ENCODE measurements around the gene HMG20B. TPM values are rescaled to one million over a fixed set of nuclear protein-coding genes. Genes with fewer than 3 reads are reported as not detected.
"Not testable (repeated sequence)": the region's sequence is repeated elsewhere in the genome, so short reads cannot be mapped to it uniquely, and the experiment has no call there.

Gene HMG20B
- total RNA-seq, 1 donor from 2014 or later, result 51.4 TPM

DNA sequence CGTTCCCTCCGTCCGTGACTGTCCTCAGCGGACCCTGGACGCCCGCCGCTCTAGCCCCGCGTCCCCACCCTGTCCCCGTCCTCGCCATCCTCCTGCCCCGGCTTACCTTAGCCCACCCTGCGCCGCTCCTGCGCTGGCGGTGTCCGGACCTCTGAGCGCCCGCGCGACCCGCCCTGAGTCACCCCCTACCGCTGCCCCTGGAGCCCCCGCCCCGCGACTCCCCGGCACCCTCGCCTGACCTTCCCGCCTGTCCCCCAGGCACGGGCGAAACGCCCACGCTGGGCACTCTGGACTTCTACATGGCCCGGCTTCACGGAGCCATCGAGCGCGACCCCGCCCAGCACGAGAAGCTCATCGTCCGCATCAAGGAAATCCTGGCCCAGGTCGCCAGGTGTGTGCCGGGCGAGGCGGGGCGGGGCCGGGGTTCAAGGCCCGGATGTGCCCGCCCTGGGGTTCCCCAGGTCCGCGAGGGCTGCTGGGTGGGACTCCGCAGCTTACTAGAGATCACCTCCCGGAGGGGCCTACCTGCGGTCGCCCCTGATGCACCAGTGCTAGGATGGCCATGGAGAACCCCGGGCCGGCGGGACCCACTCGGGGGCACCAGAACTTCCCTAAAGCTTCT is 5.1 kb downstream of the HMG20B start:
- no peak overlapping the region for H3K27ac Mint-ChIP-seq
- no peaks in the 10 kb centered on the region for H3K9me3 Mint-ChIP-seq
- peak overlapping the region; percentile 80 for H3K4me2 ChIP-seq
- TF ChIP-seq EZH2 (IDR thresholded peaks at IDR 0.05) (peak; percentile 75), EZH2phosphoT487 (IDR thresholded peaks at IDR 0.05) (peak; percentile 68)
- TF ChIP-seq, protein P1, sequence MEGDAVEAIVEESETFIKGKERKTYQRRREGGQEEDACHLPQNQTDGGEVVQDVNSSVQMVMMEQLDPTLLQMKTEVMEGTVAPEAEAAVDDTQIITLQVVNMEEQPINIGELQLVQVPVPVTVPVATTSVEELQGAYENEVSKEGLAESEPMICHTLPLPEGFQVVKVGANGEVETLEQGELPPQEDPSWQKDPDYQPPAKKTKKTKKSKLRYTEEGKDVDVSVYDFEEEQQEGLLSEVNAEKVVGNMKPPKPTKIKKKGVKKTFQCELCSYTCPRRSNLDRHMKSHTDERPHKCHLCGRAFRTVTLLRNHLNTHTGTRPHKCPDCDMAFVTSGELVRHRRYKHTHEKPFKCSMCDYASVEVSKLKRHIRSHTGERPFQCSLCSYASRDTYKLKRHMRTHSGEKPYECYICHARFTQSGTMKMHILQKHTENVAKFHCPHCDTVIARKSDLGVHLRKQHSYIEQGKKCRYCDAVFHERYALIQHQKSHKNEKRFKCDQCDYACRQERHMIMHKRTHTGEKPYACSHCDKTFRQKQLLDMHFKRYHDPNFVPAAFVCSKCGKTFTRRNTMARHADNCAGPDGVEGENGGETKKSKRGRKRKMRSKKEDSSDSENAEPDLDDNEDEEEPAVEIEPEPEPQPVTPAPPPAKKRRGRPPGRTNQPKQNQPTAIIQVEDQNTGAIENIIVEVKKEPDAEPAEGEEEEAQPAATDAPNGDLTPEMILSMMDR (IDR thresholded peaks at IDR 0.05), result no peak
- no peaks in the 10 kb centered on the region for H3K36me3 ChIP-seq
- H3K4me3 Mint-ChIP-seq, result no peak overlapping the region
- H3K36me3 Mint-ChIP-seq, result peaks cover 7% of the 10 kb centered on the region
- peak; percentile 35 for DNase-seq (ENCODE audit: low spot score)
- H3K27me3 ChIP-seq, result peaks cover 74% of the 10 kb centered on the region
- H4K20me1 ChIP-seq (ENCODE audit: low read depth), result peaks cover 57% of the 10 kb centered on the region
- H3K4me1 Mint-ChIP-seq, result peaks cover 15% of the 10 kb centered on the region
- peaks cover 11% of the 10 kb centered on the region for H3K4me1 ChIP-seq
- no peaks in the 10 kb centered on the region for H3K9me3 ChIP-seq (ENCODE audit: low read depth)
- peaks cover 6% of the 10 kb centered on the region for H3K79me2 ChIP-seq (ENCODE audit: low read depth)
- H3K9ac ChIP-seq, result no peak overlapping the region
- H3K27ac ChIP-seq, result no peak overlapping the region
- H3K27me3 Mint-ChIP-seq (ENCODE audit: insufficient read depth, low read depth), result peaks cover 7% of the 10 kb centered on the region
- H2AFZ ChIP-seq (replicated peaks), result no peak overlapping the region
- peak overlapping the region; percentile 50 for H3K4me3 ChIP-seq
- peaks cover 36% of the 10 kb centered on the region for H3F3A ChIP-seq (ENCODE audit: low read depth)

DNA sequence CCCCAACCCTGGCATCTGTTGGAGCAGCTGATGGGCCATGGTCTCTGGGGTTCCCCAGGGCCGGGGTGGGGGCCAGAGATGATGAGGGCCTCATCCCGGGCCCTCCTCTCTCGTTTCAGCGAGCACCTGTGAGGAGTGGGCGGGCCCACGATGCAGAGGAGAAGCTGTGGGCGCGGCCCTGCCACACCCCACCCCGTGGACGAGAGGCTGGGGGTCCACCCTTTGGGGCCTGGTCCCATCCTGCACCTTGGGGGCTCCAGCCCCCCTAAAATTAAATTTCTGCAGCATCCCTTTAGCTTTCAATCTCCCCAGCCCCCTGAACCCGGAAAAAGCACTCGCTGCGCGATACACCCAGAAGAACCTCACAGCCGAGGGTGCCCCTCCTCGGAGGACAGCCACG is 5.6 kb downstream of the HMG20B start:
- H3K9me3 Mint-ChIP-seq, result no peaks in the 10 kb centered on the region
- H3K36me3 ChIP-seq, result no peaks in the 10 kb centered on the region
- H3K79me2 ChIP-seq (ENCODE audit: low read depth), result peaks cover under 1% of the 10 kb centered on the region
- H3K36me3 Mint-ChIP-seq, result peaks cover 7% of the 10 kb centered on the region
- DNase-seq (ENCODE audit: low spot score), result no peak
- peaks cover 11% of the 10 kb centered on the region for H3K4me1 ChIP-seq
- H3F3A ChIP-seq (ENCODE audit: low read depth), result peaks cover 36% of the 10 kb centered on the region
- H3K4me2 ChIP-seq, result no peak overlapping the region
- no peaks in the 10 kb centered on the region for H3K9me3 ChIP-seq (ENCODE audit: low read depth)
- peaks cover 79% of the 10 kb centered on the region for H3K27me3 ChIP-seq
- H3K27me3 Mint-ChIP-seq (ENCODE audit: insufficient read depth, low read depth), result peaks cover 9% of the 10 kb centered on the region
- no peak overlapping the region for H3K27ac Mint-ChIP-seq
- no peak overlapping the region for H3K27ac ChIP-seq
- H3K4me3 Mint-ChIP-seq, result no peak overlapping the region
- H2AFZ ChIP-seq (replicated peaks), result no peak overlapping the region
- H3K4me1 Mint-ChIP-seq, result peaks cover 15% of the 10 kb centered on the region
- no peak overlapping the region for H3K4me3 ChIP-seq
- peaks cover 52% of the 10 kb centered on the region for H4K20me1 ChIP-seq (ENCODE audit: low read depth)
- TF ChIP-seq, protein P1 (IDR thresholded peaks at IDR 0.05), result no peak
- TF ChIP-seq EZH2phosphoT487 (IDR thresholded peaks at IDR 0.05), result no peak
- TF ChIP-seq EZH2 (IDR thresholded peaks at IDR 0.05), result no peak
- H3K9ac ChIP-seq, result no peak overlapping the region

DNA sequence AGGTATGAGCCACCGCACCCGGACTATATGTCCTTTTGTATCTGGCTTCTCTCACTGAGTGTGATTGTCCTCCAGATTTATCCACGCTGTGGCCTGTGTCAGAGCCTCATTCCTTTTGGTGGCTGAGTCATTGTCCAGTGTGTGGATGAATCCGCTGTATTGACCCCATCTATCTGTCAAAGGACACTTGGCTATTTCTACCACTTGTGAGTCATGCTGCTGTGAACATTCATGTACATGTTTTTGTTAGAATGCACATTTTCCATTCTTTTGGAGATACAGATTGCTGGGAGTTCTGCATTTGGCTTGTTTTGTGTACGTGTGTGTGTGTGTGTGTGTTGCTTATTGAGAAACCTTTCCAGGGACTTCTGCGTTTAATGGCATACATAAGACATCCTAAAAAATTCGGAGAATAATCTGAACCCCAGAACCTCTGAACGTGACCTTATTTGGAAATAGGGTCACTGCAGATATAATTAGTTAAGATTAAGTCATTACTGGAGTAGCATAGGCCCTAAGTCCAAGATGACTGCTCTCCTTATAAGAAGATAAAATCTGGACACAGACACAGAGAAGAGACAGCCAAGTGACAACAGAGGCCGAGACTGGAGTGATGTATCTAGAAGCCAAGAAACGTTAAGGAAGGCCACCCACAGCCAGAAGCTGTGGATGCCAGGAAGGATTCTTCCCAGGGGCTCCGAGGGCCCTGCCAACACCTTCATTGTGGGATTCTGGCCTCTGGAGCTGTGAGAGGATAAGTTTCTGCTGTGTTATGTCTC is 7.6 kb downstream of the HMG20B start:
- Histone ChIP-seq H3K9me3 (ENCODE audit: low read depth) (no peaks in the 10 kb centered on the region), H3F3A (ENCODE audit: low read depth) (peaks cover 25% of the 10 kb centered on the region), H3K4me1 (peaks cover 11% of the 10 kb centered on the region), H3K4me2 (no peak overlapping the region), H3K9ac (no peak overlapping the region), H3K36me3 (no peaks in the 10 kb centered on the region), H2AFZ (replicated peaks) (no peak overlapping the region), H3K27ac (no peak overlapping the region), H4K20me1 (ENCODE audit: low read depth) (peaks cover 33% of the 10 kb centered on the region), H3K4me3 (no peak overlapping the region), H3K27me3 (peaks cover 91% of the 10 kb centered on the region), H3K79me2 (ENCODE audit: low read depth) (no peaks in the 10 kb centered on the region)
- TF ChIP-seq, protein P1 (IDR thresholded peaks at IDR 0.05), result no peak
- TF ChIP-seq EZH2phosphoT487 (IDR thresholded peaks at IDR 0.05), result no peak
- TF ChIP-seq EZH2 (IDR thresholded peaks at IDR 0.05), result no peak
- Mint-ChIP-seq H3K4me1 (peaks cover 8% of the 10 kb centered on the region), H3K27ac (no peak overlapping the region), H3K36me3 (peaks cover 2% of the 10 kb centered on the region), H3K9me3 (no peaks in the 10 kb centered on the region), H3K4me3 (peak overlapping the region; percentile 41), H3K27me3 (ENCODE audit: insufficient read depth, low read depth) (peaks cover 17% of the 10 kb centered on the region)
- no peak for DNase-seq (ENCODE audit: low spot score)

DNA sequence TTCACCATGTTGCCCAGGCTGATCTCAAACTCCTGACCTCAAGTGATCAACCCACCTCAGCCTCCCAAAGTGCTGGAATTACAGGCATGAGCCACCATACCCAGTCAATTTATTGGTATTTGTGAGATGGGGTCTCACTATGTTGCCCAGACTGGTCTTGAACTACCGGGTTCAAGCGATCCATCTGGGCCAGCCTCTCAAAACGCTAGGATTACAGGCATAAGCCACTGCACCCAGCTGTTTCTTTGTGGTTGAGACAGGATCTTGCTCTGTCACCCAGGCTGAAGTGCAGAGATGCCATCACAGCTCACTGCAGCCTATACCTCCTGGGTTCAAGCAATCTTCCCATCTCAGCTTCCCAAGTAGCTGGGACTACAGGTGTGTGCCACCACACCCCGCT is 9.0 kb downstream of the HMG20B start:
- H2AFZ ChIP-seq (replicated peaks); H3K4me2 ChIP-seq; H3K4me3 Mint-ChIP-seq; H3K79me2 ChIP-seq (ENCODE audit: low read depth); H3K27ac Mint-ChIP-seq; DNase-seq (ENCODE audit: low spot score); H3K4me1 ChIP-seq; H3K9me3 Mint-ChIP-seq; H3K9me3 ChIP-seq (ENCODE audit: low read depth); H3K4me1 Mint-ChIP-seq; H3K4me3 ChIP-seq; H3K36me3 Mint-ChIP-seq; H3K27ac ChIP-seq; H3K9ac ChIP-seq; H3K36me3 ChIP-seq: not testable (repeated sequence)
- peaks cover 13% of the 10 kb centered on the region for H3F3A ChIP-seq (ENCODE audit: low read depth)
- peaks cover 91% of the 10 kb centered on the region for H3K27me3 ChIP-seq
- peaks cover 17% of the 10 kb centered on the region for H3K27me3 Mint-ChIP-seq (ENCODE audit: insufficient read depth, low read depth)
- H4K20me1 ChIP-seq (ENCODE audit: low read depth), result peaks cover 18% of the 10 kb centered on the region

DNA sequence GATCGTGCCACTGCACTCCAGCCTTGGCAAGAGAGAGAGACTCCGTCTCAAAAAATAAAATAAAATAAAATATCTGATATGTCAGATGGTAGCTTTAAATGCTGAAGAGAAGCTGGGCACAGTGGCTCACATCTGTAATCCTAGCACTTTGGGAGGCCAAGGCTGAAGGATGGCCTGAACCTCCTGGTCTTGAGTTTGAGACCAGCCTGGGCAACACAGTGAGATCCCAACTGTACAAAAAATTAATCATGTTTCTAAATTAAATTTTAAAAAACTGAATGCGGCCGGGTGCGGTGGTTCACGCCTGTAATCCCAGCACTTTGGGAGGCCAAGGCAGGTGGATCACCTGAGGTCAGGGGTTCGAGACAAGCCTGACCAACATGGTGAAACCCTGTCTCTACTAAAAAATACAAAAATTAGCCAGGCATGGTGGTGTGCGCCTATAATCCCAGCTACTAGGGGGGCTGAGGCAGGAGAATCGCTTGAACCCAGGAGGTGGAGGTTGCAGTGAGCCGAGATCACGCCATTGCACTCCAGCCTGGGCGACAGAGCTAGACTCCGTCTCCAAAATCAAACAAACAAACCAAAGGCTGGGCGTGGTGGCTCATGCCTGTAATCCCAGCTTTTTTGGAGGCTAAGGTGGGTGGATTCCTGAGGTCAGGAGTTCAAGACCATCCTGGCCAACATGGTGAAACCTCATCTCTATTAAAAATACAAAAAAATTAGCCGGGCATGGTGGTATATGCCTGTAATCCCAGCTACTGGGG is 11.5 kb downstream of the HMG20B start:
- H3K9me3 ChIP-seq (ENCODE audit: low read depth); H3K27ac ChIP-seq; H3K9ac ChIP-seq; H3K4me3 ChIP-seq; H4K20me1 ChIP-seq (ENCODE audit: low read depth); H3K36me3 ChIP-seq; H3K4me2 ChIP-seq; H3F3A ChIP-seq (ENCODE audit: low read depth); H3K4me3 Mint-ChIP-seq; H2AFZ ChIP-seq (replicated peaks); H3K4me1 ChIP-seq; DNase-seq (ENCODE audit: low spot score); H3K36me3 Mint-ChIP-seq; H3K79me2 ChIP-seq (ENCODE audit: low read depth); H3K9me3 Mint-ChIP-seq; H3K27ac Mint-ChIP-seq; H3K4me1 Mint-ChIP-seq: not testable (repeated sequence)
- peaks cover 20% of the 10 kb centered on the region for H3K27me3 Mint-ChIP-seq (ENCODE audit: insufficient read depth, low read depth)
- peaks cover 88% of the 10 kb centered on the region for H3K27me3 ChIP-seq
